HG03039 (cell line): Measurements from ENCODE around the gene MED12L.

Source experiments
- ATAC-seq: cut with Tn5 transposase; IDR thresholded peaks from one replicate; pipeline ENCODE4 v1.9.1; 2021; ENCODE audit warnings: mild to moderate bottlenecking, moderate library complexity; ENCODE audit not compliant: unreplicated experiment

Gene MED12L

GRCh38 chr3:151480492-151480891 lies 395.0 kb downstream of the MED12L start:
- ATAC-seq, result no peak

- no peak for ATAC-seq
Measured at GRCh38 chr3:151483488-151483887, 398.0 kb downstream of the MED12L start.

GRCh38 chr3:151483961-151484520 lies 398.6 kb downstream of the MED12L start:
- no peak for ATAC-seq
